ENCODE data around the gene TMEM163. TPM values are rescaled to one million over a fixed set of nuclear protein-coding genes. Genes with fewer than 3 reads are reported as not detected.

TMEM163 gene
- total RNA-seq, 2 experiments from 2014 or later: 0.51 TPM; not detected in 1

GRCh38 chr2:134425724-134426496 is 292.9 kb downstream of the TMEM163 start:
- Histone ChIP-seq H3K4me2 (ENCODE audit: low read length) (no peak overlapping the region), H3K9me3 (ENCODE audit: low read length) (no peaks in the 10 kb centered on the region), H2AFZ (ENCODE audit: low read length) (no peak overlapping the region), H3K36me3 (ENCODE audit: insufficient read depth, low read length) (peaks cover 65% of the 10 kb centered on the region), H3K4me1 (ENCODE audit: insufficient read depth, low read length, poor library complexity, severe bottlenecking) (no peaks in the 10 kb centered on the region), H3K9me2 (ENCODE audit: insufficient read depth, low read length) (no peaks in the 10 kb centered on the region), H3K4me3 (ENCODE audit: low read depth, low read length, poor library complexity, severe bottlenecking) (no peak overlapping the region), H3K79me2 (ENCODE audit: insufficient read depth, low read depth, low read length) (no peaks in the 10 kb centered on the region), H3K27ac (ENCODE audit: low read depth, low read length, poor library complexity, severe bottlenecking) (no peak overlapping the region), H4K20me1 (ENCODE audit: insufficient read depth, low read length) (no peaks in the 10 kb centered on the region)
- TF ChIP-seq CTCF (conservative IDR thresholded peaks at IDR 0.05; ENCODE audit: low read length) (no peak), EZH2phosphoT487 (IDR thresholded peaks at IDR 0.05; ENCODE audit: borderline replicate concordance, low read depth, low read length) (no peak)
- intact Hi-C loops (cut with micrococcal nuclease; ENCODE audit: unreplicated experiment): no loop called here
- ChIA-PET CTCF (ENCODE audit: unreplicated experiment) (no interaction called here), POLR2A (interaction anchor here (0.7 to 1.2 kb wide), 2 partner anchors 11 to 172 kb away, joined by 3 to 5 read pairs; partner anchors contain the start of gene MGAT5)
- BruUV-seq (replicated peaks): no TSS peak
- no peak for DNase-seq (ENCODE audit: low spot score)

GRCh38 chr2:134421556-134422328 is 297.1 kb downstream of the TMEM163 start:
- intact Hi-C loops (cut with micrococcal nuclease; ENCODE audit: unreplicated experiment): no loop called here
- no peak overlapping the region for H2AFZ ChIP-seq (ENCODE audit: low read length)
- peaks cover 47% of the 10 kb centered on the region for H3K36me3 ChIP-seq (ENCODE audit: insufficient read depth, low read length)
- no peak for DNase-seq (ENCODE audit: low spot score)
- no peaks in the 10 kb centered on the region for H3K9me2 ChIP-seq (ENCODE audit: insufficient read depth, low read length)
- H4K20me1 ChIP-seq (ENCODE audit: insufficient read depth, low read length): no peaks in the 10 kb centered on the region
- TF ChIP-seq CTCF (conservative IDR thresholded peaks at IDR 0.05; ENCODE audit: low read length) (no peak), EZH2phosphoT487 (IDR thresholded peaks at IDR 0.05; ENCODE audit: borderline replicate concordance, low read depth, low read length) (no peak)
- no TSS peak for BruUV-seq (replicated peaks)
- H3K4me2 ChIP-seq (ENCODE audit: low read length): no peak overlapping the region
- H3K79me2 ChIP-seq (ENCODE audit: insufficient read depth, low read depth, low read length): no peaks in the 10 kb centered on the region
- no peak overlapping the region for H3K4me3 ChIP-seq (ENCODE audit: low read depth, low read length, poor library complexity, severe bottlenecking)
- no peak overlapping the region for H3K27ac ChIP-seq (ENCODE audit: low read depth, low read length, poor library complexity, severe bottlenecking)
- ChIA-PET CTCF (ENCODE audit: unreplicated experiment) (interaction anchor here (1.3 kb wide), 1 partner anchor 33 kb away, joined by 3 read pairs; no protein-coding TSS in a partner anchor), POLR2A (no interaction called here)
- H3K9me3 ChIP-seq (ENCODE audit: low read length): no peaks in the 10 kb centered on the region
- no peaks in the 10 kb centered on the region for H3K4me1 ChIP-seq (ENCODE audit: insufficient read depth, low read length, poor library complexity, severe bottlenecking)

Data from OCI-LY7 (cell line).